ENCODE data around the gene TNFRSF1A.

TNFRSF1A gene

DNA sequence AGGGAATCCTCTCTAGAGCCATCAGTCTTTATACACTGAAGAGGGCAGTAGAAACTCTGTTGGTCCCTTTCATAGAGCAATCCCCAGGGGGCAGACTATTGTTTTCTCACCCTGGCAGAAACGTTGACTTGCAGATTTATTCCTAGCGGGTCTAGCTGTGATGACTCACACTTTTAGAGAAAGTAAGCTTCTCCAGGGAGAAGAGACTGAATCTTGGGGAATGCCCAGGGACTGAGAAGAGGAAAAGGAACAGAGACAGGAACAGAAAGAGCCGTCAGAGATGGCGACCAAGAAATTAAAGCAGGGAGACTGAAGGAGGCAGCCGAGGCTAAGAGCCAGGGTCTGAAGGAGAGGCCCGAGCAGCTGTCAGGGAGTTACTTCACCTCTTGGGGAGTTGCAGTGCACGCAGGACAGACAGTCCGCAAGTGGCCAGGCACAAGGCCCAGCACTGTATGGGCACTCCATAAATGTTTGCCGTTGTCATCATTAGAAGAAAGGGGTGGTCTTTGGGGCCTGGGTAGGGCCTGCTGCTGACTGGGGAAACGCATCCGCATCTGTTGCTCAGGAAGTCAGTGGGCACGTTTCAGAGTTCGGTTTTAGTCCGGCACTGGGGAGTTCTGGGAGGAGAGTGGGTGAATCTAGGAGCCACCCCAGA is 18.4 kb downstream of the TNFRSF1A start:
- DNase-seq, result peak; percentile 26

DNA sequence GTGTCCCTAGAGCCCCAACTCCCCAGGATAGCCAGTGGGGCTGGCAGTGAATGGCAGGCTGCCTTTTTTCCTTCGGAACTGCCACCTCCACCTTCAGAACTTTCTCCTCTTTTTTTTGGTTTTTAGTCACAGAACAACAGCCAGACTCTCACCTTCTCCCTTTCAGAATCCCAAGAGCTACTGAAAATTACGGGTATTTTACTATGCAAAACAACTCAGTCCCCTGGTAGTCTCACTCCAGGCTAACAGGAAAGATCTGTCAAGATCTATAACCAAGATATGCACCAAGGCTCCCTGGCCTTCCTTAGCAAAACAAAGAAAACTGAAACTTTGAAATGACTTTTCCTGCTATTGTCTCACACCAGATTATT is 18.9 kb downstream of the TNFRSF1A start:
- no peak for DNase-seq

DNA sequence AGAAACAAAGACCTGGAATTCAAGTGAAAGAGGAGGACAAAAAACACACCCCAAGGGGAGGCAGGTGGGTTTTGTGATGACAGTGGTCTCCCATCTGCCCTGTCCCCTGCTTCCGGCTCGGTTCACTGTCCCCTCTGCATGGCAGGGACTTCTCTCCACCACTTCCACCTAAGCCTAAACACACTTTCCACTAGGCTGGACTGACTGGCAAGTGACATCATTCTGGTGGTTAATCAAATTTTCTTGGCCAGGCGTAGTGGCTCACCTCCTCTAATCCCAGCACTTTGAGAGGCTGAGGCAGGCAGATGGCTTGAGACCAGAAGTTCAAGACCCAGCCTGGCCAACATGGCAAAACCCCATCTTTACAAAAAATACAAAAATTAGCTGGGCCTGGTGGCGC is 19.5 kb downstream of the TNFRSF1A start:
- no peak for DNase-seq

DNA sequence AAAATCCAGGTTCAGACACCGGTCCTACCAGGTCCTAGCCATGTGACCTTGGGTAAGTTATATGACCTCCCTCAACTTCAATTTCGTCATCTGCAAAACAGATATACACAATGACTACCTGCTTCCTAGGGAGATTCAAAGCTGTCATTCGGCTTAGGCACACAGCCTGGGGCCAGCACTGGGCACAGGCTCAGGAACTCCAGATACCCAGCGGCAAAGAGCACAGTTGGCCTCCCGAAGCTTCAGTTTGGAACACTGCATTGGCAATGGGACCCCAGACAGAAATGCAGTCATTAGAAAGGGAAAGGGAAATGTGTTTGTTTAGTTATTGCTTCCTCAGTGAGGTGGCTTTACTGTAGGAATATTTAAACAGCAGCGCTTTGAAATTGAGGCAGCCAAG is 20.0 kb downstream of the TNFRSF1A start:
- DNase-seq, result no peak

DNA sequence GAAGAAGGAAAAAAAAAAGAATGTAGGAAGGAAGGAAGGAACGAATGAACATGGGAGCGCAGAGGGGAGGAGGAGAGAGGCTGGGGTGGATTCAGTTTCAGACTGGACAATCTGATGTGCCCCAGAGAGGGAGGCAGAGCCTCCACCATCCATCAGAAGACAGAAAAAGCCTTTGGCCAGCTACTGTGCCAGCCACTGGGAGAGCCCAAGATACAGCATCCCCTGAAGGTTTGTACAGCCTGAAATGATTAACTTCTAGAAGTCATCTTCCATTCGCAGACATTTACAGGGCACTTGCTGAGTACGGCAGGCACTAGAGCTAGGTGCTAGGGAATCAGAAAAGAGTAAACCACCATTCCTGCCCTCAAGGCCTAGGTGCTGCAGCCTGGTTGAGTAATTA is 22.4 kb downstream of the TNFRSF1A start:
- no peak for DNase-seq

DNA sequence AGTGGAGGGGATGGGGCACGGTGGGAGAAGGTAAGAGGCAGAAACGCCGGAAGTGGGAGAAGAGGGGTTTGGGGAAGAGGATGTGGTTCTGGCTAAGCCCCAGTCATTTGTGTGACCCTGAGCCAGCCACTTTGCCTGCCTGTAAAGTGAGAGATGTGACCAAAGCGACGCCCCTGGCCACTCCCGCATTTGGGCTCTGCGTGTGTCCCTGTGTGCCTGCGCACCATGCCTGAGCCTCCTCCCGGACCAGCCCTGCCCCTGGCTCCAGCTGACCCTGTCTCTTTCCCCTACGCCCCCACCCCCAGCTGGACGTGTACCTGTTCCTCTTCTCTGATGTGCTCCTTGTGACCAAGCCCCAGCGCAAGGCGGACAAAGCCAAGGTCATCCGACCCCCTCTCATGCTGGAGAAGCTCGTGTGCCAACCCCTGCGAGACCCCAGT is 23.4 kb downstream of the TNFRSF1A start:
- DNase-seq, result no peak

DNA sequence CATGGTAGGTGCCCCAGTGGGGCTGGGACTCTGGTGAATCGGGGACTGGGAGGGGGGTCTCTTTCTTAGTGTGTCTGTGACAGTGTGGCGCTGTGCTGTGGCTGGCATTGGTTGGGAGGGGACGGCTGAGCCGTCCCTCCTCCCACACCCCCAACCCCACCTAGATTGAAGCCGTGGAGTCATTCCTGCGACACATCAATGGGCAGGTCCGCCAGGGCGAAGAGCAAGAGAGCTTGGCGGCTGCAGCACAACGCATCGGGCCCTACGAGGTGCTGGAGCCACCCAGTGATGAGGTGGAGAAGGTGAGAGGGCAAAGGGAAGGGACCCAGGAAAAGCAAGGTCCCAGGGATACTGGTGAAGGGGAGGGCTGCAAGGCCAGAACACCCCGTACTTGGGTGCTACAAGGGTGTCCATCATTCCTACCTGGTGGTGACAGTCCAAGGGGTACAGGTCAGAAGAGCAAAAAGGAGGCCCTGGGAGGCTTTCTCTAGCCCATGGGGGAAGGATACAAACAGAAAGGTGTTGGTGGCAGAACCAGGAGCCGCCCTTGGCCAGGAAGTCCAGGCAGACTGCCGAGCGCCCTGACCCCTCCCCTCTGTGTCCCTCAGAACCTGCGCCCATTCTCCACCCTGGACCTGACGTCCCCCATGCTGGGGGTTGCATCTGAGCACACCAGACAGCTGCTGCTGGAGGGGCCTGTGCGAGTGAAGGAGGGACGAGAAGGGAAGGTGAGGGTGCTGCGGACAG is 24.0 kb downstream of the TNFRSF1A start:
- DNase-seq, result no peak

DNA sequence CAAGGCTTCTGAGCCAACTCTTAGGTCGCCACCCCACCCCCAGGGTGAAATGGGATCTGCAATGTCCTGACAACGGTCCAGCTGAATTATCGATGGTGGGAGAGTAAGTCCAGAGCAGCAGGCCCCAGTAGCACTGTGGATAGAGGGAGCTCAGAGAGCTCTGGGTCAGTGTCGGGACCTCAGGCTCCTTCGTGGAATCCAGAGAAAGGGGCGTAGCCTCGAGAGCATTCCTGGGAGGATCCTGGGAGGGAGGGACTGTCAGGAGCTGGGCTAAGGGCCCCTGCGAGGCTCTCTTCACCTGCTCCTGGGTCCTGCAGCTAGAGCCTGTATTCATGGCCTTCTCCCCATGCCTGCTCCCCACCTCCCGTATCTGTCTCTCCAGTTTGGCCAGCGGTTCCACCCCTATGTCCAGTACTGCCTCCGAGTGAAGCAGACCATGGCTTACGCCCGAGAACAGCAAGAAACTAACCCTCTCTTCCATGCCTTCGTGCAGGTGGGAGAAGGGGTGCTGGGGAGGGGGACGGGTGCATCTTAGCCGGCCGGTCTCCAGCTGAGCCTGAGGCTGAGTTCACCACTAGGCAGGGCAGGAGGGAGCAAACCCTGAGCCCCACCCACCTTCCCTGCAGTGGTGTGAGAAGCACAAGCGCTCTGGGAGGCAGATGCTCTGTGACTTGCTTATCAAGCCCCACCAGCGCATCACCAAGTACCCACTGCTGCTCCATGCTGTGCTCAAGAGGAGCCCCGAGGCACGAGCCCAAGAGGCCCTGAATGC is 24.8 kb downstream of the TNFRSF1A start:
- DNase-seq, result no peak

DNA sequence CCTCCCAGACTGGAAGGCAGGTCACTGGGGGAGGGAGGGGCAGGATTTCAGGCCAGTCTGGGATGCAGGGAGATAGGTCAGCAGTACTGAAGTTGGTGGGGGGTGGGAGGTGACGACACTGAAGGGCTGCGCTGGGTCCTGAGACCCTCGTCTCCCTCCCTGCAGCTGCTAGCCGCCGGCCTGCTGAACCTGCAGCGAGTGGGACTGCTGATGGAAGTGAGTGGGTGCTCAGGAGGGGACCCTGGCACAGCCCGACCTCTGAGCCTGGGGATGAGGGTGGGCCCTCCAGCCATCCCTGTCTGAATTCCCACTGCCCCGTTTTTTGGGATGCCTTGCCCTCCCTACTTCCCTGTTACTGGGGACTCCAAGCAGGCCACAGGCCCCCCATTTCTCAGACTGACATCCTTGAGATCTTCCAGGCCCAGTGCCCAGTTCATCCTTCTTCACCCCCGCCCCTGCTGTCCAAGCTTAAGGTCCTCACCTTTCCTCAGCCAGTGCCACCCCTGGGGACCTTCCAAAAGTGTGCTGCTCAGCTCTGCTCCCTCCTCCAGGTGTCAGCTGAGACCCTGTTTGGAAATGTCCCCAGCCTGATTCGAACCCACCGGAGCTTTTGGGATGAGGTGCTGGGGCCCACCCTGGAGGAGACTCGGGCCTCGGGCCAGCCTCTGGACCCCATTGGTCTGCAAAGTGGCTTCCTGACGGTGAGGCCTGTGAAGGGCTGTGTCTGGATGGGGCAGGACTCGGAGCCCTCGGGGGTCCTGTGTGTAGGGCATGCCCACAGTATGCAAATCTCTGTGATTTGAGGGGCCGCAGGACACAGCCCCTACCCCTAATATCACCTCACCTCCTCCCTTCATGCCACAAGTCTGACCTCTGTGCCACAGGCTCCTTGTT is 25.9 kb downstream of the TNFRSF1A start:
- no peak for DNase-seq

DNA sequence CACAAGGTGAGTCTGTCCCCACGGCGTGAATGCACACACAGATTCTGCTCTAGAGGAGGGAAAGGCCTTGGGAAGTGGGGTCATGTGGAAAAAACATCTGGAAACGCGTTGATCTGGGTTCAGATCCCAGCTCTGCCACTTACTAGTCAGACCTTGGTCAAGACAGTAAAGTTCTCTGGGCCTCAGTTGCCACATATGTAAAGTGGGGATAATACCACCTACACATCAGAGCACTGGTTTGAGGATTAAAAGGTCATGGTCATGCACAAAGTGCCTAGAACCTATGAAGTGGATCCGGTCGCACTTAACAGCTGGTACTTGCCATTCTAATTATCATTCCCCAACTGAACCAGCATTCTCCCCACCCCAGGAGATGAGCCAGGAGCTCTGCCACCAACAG is 26.7 kb downstream of the TNFRSF1A start:
- no peak for DNase-seq

DNA sequence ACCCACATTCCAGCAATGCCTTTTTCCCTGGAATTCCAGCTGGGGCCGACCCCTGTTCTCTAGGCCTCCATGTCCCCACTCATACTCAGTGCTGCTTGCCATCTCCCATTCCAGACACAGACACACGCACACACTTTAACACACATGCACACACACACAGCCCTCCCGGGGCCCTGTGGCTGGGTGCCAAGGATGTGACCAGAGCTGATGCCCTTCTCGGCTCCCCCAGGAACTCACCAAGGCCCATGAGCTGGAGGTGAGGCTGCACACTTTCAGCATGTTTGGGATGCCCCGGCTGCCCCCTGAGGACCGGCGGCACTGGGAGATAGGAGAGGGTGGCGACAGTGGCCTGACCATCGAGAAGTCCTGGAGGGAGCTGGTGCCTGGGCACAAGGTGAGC is 27.1 kb downstream of the TNFRSF1A start:
- no peak for DNase-seq

DNA sequence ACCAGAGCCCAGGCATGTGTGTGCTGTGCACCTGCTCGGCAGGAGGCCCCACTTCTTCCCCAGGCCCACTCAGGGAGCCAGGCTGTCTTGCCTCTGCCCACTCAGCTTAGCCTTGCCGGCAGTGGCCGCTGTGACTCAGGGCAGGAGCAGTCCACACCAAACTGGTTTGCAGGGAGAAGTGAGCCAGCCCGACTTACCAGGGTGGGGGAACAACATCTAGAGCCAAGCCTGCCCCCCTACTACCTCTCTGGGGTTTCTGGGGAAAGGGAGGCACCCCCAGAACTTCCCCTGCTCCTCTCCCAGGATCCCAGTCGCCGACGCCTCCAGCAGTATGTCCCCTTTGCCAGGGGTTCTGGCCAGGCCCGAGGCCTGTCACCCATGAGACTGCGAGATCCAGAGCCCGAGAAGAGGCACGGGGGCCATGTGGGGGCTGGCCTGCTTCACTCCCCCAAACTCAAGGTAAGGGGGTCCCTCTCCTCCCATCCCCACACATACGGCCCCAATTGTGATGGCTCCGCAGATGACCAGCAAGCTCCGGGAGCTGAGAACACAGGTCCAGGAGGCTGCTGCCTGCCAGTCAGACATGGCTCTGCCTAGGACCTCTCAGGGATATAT is 28.4 kb downstream of the TNFRSF1A start:
- no peak for DNase-seq

DNA sequence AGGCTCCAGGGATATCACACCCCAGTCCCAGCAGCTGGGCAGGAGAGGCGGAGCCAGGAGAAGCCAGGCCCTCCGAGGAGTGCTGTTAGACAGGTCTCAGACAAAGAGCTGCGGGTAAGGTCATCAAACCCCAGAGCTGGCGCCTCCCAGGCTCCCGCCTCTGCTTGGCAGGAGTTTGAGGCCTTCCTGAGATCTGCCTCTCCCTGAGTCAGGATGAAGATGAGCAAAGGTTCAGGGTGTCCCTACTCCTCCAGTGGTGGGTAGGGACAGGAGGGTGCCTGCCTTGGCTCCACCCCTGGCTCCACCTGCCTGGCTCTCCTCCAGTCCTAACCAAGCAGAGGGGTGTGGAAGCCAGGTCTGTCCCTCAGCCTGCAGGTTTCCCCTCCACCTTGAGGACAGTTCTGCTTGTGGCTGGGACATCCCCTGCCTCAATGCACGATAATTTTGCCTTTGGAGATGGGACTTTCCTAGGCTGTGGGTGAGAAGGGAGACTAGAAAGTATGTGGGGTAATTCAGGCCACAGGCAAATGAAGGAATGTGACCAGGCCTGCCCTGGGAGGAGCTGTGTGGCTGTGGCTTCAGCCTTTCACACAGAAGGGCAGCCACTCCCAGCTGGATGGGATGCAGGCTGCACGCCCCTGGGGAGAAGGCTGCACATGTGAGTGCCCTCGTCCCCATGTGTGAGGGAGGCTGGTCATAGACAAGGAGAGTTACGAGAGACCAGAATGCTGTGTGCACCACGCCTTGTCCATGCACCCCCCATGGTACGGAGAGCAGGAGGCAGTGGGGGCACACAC is 29.1 kb downstream of the TNFRSF1A start:
- DNase-seq, result no peak

DNA sequence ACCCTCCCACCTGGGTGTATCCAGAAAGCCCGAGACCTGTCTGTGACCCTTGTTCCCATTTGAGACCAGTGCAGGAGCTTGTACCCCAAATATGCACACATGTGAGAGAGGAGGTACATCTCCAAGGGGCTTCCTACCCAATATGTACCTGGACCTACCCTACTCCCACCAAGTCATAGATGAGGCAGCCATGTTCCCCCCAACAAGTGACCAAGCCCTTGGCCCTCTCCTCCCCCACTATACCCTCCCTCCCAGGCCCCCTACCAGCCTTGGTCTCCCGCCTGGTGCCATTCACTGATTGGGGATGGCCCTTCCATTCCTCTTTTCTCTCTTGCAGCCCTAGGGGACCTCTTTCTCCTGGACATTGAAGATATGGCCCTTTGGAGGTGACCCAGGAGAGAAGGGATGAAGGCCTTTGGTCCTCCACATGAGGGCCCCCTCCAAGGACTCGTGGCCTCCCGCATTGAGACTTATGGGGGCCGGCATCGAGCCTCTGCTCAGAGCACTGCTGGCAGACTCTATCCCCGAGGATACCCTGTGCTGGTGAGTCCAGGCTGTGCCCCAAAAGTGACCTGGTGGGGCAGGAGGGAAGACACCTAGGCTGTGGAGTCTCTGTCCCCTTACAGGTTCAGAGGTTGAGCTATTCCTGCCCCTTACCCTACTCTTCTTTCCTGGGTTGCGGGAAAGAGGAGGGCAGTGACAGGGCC is 29.9 kb downstream of the TNFRSF1A start:
- no peak for DNase-seq

DNA sequence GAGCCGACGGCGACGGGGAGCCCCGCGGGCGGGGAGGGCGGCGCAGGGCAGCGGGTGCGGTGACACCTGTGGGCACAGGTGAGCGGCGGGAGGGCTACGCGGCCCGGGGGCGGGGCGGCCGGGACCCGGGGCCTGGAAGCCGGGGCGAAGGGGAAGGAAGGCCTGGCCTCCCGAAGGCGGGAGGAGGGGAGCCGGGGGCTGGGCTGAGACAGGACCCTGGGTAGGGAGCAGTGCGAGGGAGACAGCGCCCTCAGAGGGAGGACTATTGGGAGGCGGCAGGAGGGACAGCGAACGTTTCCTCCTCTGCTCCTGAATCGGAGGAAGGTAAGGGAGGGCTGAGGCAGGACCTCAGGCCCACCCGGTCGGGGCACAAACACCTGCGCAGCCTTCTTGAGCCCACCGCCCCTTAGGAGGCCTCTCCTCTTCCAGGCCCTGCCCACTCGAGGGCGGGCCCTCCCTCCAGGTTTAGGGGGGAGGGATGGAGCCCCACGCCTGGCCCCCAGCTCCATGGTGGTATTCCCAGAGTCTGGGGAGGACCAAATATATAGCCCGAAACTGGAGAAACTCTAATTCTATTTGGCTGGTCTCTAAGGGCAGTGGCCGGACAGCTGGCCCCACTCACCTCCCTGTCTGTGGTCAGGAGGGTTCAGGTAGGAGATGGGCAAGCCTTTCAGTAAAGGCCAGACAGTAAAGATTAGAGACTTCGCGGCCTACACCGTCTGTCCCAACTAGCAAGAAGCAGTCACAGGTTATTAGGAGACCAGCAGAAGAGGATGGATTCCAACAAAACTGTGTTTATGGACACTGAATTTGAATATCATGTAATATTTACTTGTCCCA is 30.9 kb downstream of the TNFRSF1A start:
- DNase-seq, result no peak

DNA sequence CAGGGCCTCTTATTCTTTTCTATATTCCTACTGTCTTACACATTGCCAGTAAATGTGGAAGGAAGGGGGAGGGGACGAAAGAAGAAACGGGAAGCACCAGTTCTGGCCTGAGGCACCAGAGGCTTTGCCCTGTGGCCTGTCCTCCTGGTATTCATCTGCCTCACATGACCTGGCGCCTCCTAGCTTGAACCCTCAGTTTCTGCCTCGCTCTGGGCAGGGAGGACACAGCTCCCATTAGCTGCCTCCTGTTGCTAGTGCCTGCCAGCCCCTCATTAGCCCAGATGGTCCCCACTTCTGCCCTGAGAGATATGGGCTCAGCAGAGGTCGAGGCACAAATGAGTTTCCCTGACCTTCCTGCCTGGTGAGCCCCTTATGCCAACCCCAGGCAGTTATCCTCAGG is 34.3 kb downstream of the TNFRSF1A start:
- no peak for DNase-seq

DNA sequence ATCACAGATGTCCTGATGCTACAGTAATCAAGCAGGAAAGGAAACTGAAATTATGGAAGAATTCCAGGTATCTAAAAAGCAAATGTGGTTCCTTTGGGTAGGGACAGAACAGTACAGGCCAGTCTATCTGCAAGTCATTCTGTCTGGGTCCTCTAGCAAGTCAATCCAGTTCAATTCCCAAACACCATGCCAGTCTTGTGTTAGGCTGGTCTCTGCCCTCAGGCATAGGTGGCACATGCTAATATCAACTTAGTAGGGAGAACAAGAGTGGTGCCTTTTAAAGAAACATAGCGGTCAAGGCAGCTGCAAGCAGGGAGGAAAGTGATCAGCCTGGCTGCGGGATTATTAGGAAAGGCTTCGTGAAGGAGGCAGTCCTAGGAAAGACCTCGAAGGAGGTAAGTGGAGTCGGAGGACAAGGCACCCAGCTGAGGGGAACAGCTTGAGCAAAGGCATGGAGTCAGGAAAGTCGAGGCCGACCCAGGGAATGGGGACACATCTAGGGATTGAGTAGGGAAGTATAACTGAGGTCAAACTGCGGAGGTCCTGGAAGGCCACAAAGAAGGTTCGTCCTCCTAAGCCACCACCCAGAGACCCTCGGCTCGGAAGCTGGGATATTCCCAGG is 35.2 kb downstream of the TNFRSF1A start:
- no peak for DNase-seq

DNA sequence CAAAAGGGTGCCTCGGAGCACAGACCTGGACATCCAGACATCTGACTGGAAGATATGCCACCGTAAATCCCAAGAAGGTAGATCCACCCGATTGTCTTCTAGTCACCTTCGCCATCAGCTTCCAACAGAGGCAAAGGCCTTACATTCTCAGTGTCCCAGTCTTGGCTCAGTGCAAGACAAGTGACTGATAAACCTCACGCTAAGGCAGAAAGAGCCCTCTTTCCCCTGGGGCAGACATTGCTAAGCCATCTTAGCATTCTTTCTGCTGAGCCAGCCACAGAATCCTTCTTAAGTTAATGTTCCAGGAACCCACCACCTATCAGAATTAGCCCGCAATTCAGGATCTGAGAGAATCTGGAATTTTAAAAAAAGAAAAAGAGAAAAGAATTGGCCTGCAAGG is 35.7 kb downstream of the TNFRSF1A start:
- DNase-seq, result no peak

DNA sequence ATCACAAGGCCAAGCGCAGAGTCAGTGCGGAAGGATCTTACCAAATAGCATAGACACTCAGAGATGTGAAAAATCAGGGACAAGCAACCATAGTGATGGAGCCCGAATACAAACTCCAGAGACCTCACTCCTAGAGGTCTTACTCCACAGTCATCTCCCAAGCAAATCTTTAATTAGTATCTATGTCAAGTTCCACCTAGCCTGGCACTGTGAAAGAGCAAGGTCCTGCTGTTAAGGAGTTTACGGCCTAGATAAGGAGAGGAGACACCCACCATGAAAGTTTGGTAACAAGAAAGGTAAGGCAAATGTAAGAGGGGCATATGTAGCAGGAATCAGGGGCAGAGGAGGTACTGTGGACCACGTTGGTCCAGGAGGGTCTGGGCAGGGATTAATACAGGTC is 38.8 kb downstream of the TNFRSF1A start:
- DNase-seq, result no peak

DNA sequence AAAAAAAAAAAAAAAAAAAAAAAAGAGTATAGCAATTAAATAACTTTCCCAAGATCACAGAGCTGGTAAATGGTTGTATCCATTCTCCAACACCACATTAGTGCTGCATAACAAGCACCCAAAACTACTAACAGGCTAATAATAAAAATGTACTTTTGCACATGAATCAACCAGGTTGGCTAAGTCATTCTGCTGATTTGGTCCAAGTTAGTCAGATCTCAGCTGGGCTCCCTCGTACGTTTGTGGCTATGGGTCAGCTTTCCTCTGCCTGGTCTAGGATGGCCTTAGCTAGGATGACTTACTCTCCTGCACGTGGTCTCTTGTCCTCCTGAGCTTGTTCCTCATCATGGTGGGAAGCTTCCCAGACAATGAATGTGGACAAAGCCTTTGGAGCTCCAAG is 39.3 kb downstream of the TNFRSF1A start:
- DNase-seq, result no peak
